HuH-7 (cell line): ENCODE results near the gene HIPK2.

Source experiments
- DNase-seq: peaks from one replicate; pipeline ENCODE4 v3.0.0; 2011; ENCODE audit warnings: low spot score

The HIPK2 gene

GRCh38 chr7:139695051-139695450, 82.7 kb downstream of the HIPK2 start:
- no peak for DNase-seq

GRCh38 chr7:139694389-139694676, 83.5 kb downstream of the HIPK2 start:
- DNase-seq = no peak

GRCh38 chr7:139693651-139694388, 84.0 kb downstream of the HIPK2 start:
- DNase-seq = no peak

- DNase-seq = no peak
Measured at GRCh38 chr7:139692723-139693122, 85.1 kb downstream of the HIPK2 start.

- DNase-seq = no peak
Measured at GRCh38 chr7:139691253-139691781, 86.5 kb downstream of the HIPK2 start.

- no peak for DNase-seq
Measured at GRCh38 chr7:139687980-139688632, 89.7 kb downstream of the HIPK2 start.

GRCh38 chr7:139687211-139687954, 90.4 kb downstream of the HIPK2 start:
- no peak for DNase-seq

- DNase-seq = no peak
Measured at GRCh38 chr7:139683137-139683921, 94.5 kb downstream of the HIPK2 start.

GRCh38 chr7:139682136-139683013, 95.4 kb downstream of the HIPK2 start:
- no peak for DNase-seq

GRCh38 chr7:139681812-139682135, 96.0 kb downstream of the HIPK2 start:
- no peak for DNase-seq

GRCh38 chr7:139681463-139681755, 96.4 kb downstream of the HIPK2 start:
- DNase-seq = no peak

- no peak for DNase-seq
Measured at GRCh38 chr7:139680676-139681462, 96.9 kb downstream of the HIPK2 start.

GRCh38 chr7:139679731-139680594, 97.8 kb downstream of the HIPK2 start:
- DNase-seq = no peak

GRCh38 chr7:139676390-139676789, 101.4 kb downstream of the HIPK2 start:
- no peak for DNase-seq

GRCh38 chr7:139675127-139676125, 102.4 kb downstream of the HIPK2 start:
- DNase-seq = no peak

GRCh38 chr7:139674752-139675126, 103.1 kb downstream of the HIPK2 start:
- no peak for DNase-seq

GRCh38 chr7:139674341-139674740, 103.5 kb downstream of the HIPK2 start:
- DNase-seq = no peak

GRCh38 chr7:139673762-139674161, 104.0 kb downstream of the HIPK2 start:
- no peak for DNase-seq

- DNase-seq = no peak
Measured at GRCh38 chr7:139673230-139673629, 104.6 kb downstream of the HIPK2 start.
